SK-N-SH (cell line): ENCODE data around the gene GATAD2B. TPM values are rescaled to one million over a fixed set of nuclear protein-coding genes. Genes with fewer than 3 reads are reported as not detected.

Experiments
- CTCF ChIA-PET: fragments of 300-600, 350-600 bp; formaldehyde crosslinking; extraction: SDS; loops from one replicate; lab custom pipeline; 2021; lab: Yijun Ruan, JAX
- POLR2A ChIA-PET: fragments of 350-600 bp; sonication (Branson Sonifier 250); formaldehyde crosslinking; extraction: SDS; loops from one replicate; lab custom pipeline; 2020; ENCODE audit warnings: antibody characterized with exemption, inconsistent platforms; lab: Yijun Ruan, JAX
- DNase-seq: peaks from one replicate; pipeline ENCODE4 v3.0.0; 2012
- H2AFZ ChIP-seq: fragments of 200-600 bp; sonication (generic); 2 replicates; pipeline ENCODE4 v1.8.1; 2016; ENCODE audit warnings: antibody characterized with exemption, mild to moderate bottlenecking, low read depth
- H3F3A ChIP-seq: fragments of 200-600 bp; sonication (generic); replicated peaks from 2 replicates; pipeline ENCODE3; 2016; ENCODE audit warnings: antibody characterized with exemption, mild to moderate bottlenecking; ENCODE audit not compliant: insufficient read depth
- H3K27ac ChIP-seq, 2 experiments: fragments of 200-500 bp in 1 of 2; fragments of 200-600 bp in 1 of 2; sonication (Bioruptor generic) in 1 of 2; sonication (generic), shearing (Covaris generic) in 1 of 2; 2 replicates each; pipeline versions ENCODE4 v1.5.1 to v1.6.1; 2014 to 2016; ENCODE audit warnings: low read depth in 2 of 2, inconsistent platforms in 1 of 2, low read length in 1 of 2, mild to moderate bottlenecking in 1 of 2, mixed read lengths in 1 of 2
- H3K27me3 ChIP-seq: fragments of 200-600 bp; sonication (generic), shearing (Covaris generic); 2 replicates; pipeline ENCODE4 v1.6.1; 2016; ENCODE audit warnings: mixed run types; ENCODE audit not compliant: insufficient read depth
- H3K36me3 ChIP-seq, 2 experiments: fragments of 200-500 bp in 1 of 2; fragments of 200-600 bp in 1 of 2; sonication (Bioruptor generic) in 1 of 2; sonication (generic) in 1 of 2; replicated peaks in 1 of 2; 2 replicates each; pipeline versions ENCODE3 to v1.5.1; 2014 to 2016; ENCODE audit warnings: low read length in 1 of 2, mild to moderate bottlenecking in 1 of 2; ENCODE audit not compliant: insufficient read depth in 2 of 2, control insufficient read depth in 1 of 2
- H3K4me1 ChIP-seq, 2 experiments: fragments of 200-500 bp in 1 of 2; fragments of 200-600 bp in 1 of 2; sonication (Bioruptor generic) in 1 of 2; sonication (generic), shearing (Covaris generic) in 1 of 2; 2 replicates each; pipeline versions ENCODE4 v1.5.1 to v1.6.1; 2014 to 2016; ENCODE audit warnings: low read depth in 1 of 2, low read length in 1 of 2, mixed run types in 1 of 2; ENCODE audit not compliant: insufficient read depth in 2 of 2, control insufficient read depth in 1 of 2
- H3K4me2 ChIP-seq: fragments of 200-600 bp; sonication (generic), shearing (Covaris generic); 2 replicates; pipeline ENCODE4 v1.6.1; 2017; ENCODE audit warnings: mixed run types
- H3K4me3 ChIP-seq, 2 experiments: fragments of 200-500 bp in 1 of 2; fragments of 200-600 bp in 1 of 2; sonication (Bioruptor generic) in 1 of 2; sonication (generic), shearing (Covaris generic) in 1 of 2; 2 replicates each; pipeline versions ENCODE4 v1.5.1 to v1.8.1; 2014 to 2016; ENCODE audit warnings: low read depth in 2 of 2, inconsistent platforms in 1 of 2, low read length in 1 of 2, mild to moderate bottlenecking in 1 of 2, mixed read lengths in 1 of 2, moderate library complexity in 1 of 2
- H3K79me2 ChIP-seq: fragments of 200-600 bp; sonication (generic); 2 replicates; pipeline ENCODE4 v1.8.1; 2017; ENCODE audit warnings: mild to moderate bottlenecking; ENCODE audit not compliant: insufficient read depth
- H3K9ac ChIP-seq: fragments of 200-600 bp; sonication (generic); 2 replicates; pipeline ENCODE4 v1.6.1; 2017; ENCODE audit warnings: mixed run types
- H3K9me2 ChIP-seq: fragments of 200-600 bp; sonication (generic); 2 replicates; pipeline ENCODE4 v1.6.1; 2017; ENCODE audit warnings: mixed run types
- H3K9me3 ChIP-seq: fragments of 200-600 bp; sonication (generic); 2 replicates; pipeline ENCODE4 v1.6.1; 2017; ENCODE audit warnings: mixed run types, mild to moderate bottlenecking, moderate library complexity
- H4K20me1 ChIP-seq: fragments of 200-600 bp; sonication (generic); 2 replicates; pipeline ENCODE4 v1.6.1; 2017; ENCODE audit warnings: mild to moderate bottlenecking, mixed run types; ENCODE audit not compliant: insufficient read depth
- CHD2 ChIP-seq: fragments of 150-350 bp; IDR thresholded peaks from 2 replicates; pipeline ENCODE4 v1.6.1; 2018; ENCODE audit warnings: low read length; ENCODE audit not compliant: partially characterized antibody
- EP300 ChIP-seq, 2 experiments: IDR thresholded peaks; 2 replicates each; pipeline versions ENCODE4 v1.4.0 to v1.6.1; 2012; ENCODE audit warnings: borderline replicate concordance in 1 of 2, low read depth in 1 of 2, low read length in 1 of 2
- FOXJ3 ChIP-seq: sonication (generic); formaldehyde crosslinking; IDR thresholded peaks from 2 replicates; pipeline ENCODE4 v1.5.1; 2020; ENCODE audit warnings: mild to moderate bottlenecking, missing genetic modification reagents
- FOXM1 ChIP-seq: IDR thresholded peaks from 2 replicates; pipeline ENCODE4 v1.4.0; 2012; ENCODE audit warnings: low read depth, mild to moderate bottlenecking
- GATA2 ChIP-seq: sonication (generic); formaldehyde crosslinking; IDR thresholded peaks from 2 replicates; pipeline ENCODE4 v1.5.0; 2020; ENCODE audit warnings: mild to moderate bottlenecking, missing genetic modification reagents
- MXI1 ChIP-seq: IDR thresholded peaks from 2 replicates; pipeline ENCODE4 v1.6.1; 2012; ENCODE audit warnings: mild to moderate bottlenecking, low read depth, low read length, improper control_type of control experiment
- TAF1 ChIP-seq: IDR thresholded peaks from 2 replicates; pipeline ENCODE4 v1.6.1; 2012; ENCODE audit warnings: low read depth, mild to moderate bottlenecking, low read length, moderate library complexity, borderline replicate concordance
- YY1 ChIP-seq: IDR thresholded peaks from 2 replicates; pipeline ENCODE4 v1.4.0; 2012; ENCODE audit warnings: low read depth, mild to moderate bottlenecking
- WGBS: methylation state at CpG from one replicate; pipeline ENCODE4 v1.1.6; 2017; ENCODE audit warnings: low lambda C conversion rate; 5-methylcytosine and 5-hydroxymethylcytosine counted together
- polyA plus RNA-seq, 3 experiments: library from polyadenylated mRNA; depleted of rRNA; stranded (reverse); fragments of >200 nt; gene quantifications; 2 replicates each; pipeline ENCODE4 v1.2.3, GENCODE V29; 2012
- TF ChIP-seq, protein P1 (sequence below): fragments of 150-350 bp; IDR thresholded peaks from 2 replicates; pipeline ENCODE4 v1.6.1; 2017; ENCODE audit warnings: antibody characterized with exemption, low read length, low read depth, borderline replicate concordance
- TF ChIP-seq, protein P2 (sequence below): IDR thresholded peaks from 2 replicates; pipeline ENCODE4; 2012
- TF ChIP-seq, protein P3 (sequence below): IDR thresholded peaks from 2 replicates; pipeline ENCODE4 v1.4.0; 2012; ENCODE audit warnings: low read depth
- TF ChIP-seq, protein P4 (sequence below): fragments of 200-600 bp; sonication (generic); IDR thresholded peaks from 2 replicates; pipeline ENCODE4 v1.6.1; 2017; ENCODE audit warnings: antibody characterized with exemption, mild to moderate bottlenecking, moderate library complexity
- TF ChIP-seq, protein P5 (sequence below): fragments of 150-350 bp; IDR thresholded peaks from 2 replicates; pipeline ENCODE4 v1.6.1; 2016; ENCODE audit warnings: mild to moderate bottlenecking, low read depth, low read length

The GATAD2B gene
- polyA plus RNA-seq, 1 of the 3 experiments (the other 2 are of a cell fraction) = 2.8 TPM

GRCh38 chr1:153849487-153850185, 73.1 kb downstream of the GATAD2B start:
- no peak for TF ChIP-seq TAF1
- TF ChIP-seq YY1 = no peak
- TF ChIP-seq, protein P1, sequence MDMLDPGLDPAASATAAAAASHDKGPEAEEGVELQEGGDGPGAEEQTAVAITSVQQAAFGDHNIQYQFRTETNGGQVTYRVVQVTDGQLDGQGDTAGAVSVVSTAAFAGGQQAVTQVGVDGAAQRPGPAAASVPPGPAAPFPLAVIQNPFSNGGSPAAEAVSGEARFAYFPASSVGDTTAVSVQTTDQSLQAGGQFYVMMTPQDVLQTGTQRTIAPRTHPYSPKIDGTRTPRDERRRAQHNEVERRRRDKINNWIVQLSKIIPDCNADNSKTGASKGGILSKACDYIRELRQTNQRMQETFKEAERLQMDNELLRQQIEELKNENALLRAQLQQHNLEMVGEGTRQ = no peak
- TF ChIP-seq FOXJ3 (CRISPR knock-in tag) = no peak
- no peak for TF ChIP-seq CHD2
- TF ChIP-seq, protein P2, sequence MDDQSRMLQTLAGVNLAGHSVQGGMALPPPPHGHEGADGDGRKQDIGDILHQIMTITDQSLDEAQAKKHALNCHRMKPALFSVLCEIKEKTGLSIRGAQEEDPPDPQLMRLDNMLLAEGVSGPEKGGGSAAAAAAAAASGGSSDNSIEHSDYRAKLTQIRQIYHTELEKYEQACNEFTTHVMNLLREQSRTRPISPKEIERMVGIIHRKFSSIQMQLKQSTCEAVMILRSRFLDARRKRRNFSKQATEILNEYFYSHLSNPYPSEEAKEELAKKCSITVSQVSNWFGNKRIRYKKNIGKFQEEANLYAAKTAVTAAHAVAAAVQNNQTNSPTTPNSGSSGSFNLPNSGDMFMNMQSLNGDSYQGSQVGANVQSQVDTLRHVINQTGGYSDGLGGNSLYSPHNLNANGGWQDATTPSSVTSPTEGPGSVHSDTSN = no peak
- no peak for TF ChIP-seq FOXM1
- TF ChIP-seq MXI1 = no peak
- TF ChIP-seq, protein P3, sequence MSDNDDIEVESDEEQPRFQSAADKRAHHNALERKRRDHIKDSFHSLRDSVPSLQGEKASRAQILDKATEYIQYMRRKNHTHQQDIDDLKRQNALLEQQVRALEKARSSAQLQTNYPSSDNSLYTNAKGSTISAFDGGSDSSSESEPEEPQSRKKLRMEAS = no peak
- TF ChIP-seq, protein P4, sequence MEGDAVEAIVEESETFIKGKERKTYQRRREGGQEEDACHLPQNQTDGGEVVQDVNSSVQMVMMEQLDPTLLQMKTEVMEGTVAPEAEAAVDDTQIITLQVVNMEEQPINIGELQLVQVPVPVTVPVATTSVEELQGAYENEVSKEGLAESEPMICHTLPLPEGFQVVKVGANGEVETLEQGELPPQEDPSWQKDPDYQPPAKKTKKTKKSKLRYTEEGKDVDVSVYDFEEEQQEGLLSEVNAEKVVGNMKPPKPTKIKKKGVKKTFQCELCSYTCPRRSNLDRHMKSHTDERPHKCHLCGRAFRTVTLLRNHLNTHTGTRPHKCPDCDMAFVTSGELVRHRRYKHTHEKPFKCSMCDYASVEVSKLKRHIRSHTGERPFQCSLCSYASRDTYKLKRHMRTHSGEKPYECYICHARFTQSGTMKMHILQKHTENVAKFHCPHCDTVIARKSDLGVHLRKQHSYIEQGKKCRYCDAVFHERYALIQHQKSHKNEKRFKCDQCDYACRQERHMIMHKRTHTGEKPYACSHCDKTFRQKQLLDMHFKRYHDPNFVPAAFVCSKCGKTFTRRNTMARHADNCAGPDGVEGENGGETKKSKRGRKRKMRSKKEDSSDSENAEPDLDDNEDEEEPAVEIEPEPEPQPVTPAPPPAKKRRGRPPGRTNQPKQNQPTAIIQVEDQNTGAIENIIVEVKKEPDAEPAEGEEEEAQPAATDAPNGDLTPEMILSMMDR = no peak
- TF ChIP-seq EP300 (IDR thresholded peaks at IDR 0.05; ENCODE audit: borderline replicate concordance in 1 of 2, low read depth in 1 of 2, low read length in 1 of 2) = no peak
- TF ChIP-seq, protein P5, sequence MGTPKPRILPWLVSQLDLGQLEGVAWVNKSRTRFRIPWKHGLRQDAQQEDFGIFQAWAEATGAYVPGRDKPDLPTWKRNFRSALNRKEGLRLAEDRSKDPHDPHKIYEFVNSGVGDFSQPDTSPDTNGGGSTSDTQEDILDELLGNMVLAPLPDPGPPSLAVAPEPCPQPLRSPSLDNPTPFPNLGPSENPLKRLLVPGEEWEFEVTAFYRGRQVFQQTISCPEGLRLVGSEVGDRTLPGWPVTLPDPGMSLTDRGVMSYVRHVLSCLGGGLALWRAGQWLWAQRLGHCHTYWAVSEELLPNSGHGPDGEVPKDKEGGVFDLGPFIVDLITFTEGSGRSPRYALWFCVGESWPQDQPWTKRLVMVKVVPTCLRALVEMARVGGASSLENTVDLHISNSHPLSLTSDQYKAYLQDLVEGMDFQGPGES = no peak
- TF ChIP-seq GATA2 = no peak
- H2AFZ ChIP-seq = no peak overlapping the region
- H3K9ac ChIP-seq = no peak overlapping the region
- H3K4me3 ChIP-seq = no peak overlapping the region
- H3K4me2 ChIP-seq = no peak overlapping the region
- H3K79me2 ChIP-seq = peaks cover 8% of the 10 kb centered on the region; the same call in 1 of the 2 replicates
- CTCF ChIA-PET = interaction anchor here (0.7 to 2.2 kb wide), 3 partner anchors 13 to 101 kb away, joined by 3 to 8 read pairs (median 3); no protein-coding TSS in a partner anchor
- H3K27me3 ChIP-seq = no peaks in the 10 kb centered on the region
- POLR2A ChIA-PET = interaction anchor here (0.6 kb wide), 1 partner anchor 477 kb away, joined by 3 read pairs; no protein-coding TSS in a partner anchor
- H3F3A ChIP-seq = peaks cover 12% of the 10 kb centered on the region
- H3K9me3 ChIP-seq = no peaks in the 10 kb centered on the region
- H3K9me2 ChIP-seq = no peaks in the 10 kb centered on the region
- H4K20me1 ChIP-seq = no peaks in the 10 kb centered on the region
- H3K27ac ChIP-seq = no peak overlapping the region
- DNase-seq = no peak
- WGBS = 80% methylated on average over 5 of the region's 5 CpGs
- peaks cover 0 to 5% of the 10 kb centered on the region in 2 experiments for H3K36me3 ChIP-seq
- no peaks in the 10 kb centered on the region for H3K4me1 ChIP-seq
